ENCODE data around the gene NRAS. TPM values are rescaled to one million over a fixed set of nuclear protein-coding genes. Genes with fewer than 3 reads are reported as not detected.

Gene NRAS
- polyA plus RNA-seq, 1 donor (not counting 4 experiments of a cell fraction or from before 2014, with no cell fraction given) = 49.5 TPM

DNA sequence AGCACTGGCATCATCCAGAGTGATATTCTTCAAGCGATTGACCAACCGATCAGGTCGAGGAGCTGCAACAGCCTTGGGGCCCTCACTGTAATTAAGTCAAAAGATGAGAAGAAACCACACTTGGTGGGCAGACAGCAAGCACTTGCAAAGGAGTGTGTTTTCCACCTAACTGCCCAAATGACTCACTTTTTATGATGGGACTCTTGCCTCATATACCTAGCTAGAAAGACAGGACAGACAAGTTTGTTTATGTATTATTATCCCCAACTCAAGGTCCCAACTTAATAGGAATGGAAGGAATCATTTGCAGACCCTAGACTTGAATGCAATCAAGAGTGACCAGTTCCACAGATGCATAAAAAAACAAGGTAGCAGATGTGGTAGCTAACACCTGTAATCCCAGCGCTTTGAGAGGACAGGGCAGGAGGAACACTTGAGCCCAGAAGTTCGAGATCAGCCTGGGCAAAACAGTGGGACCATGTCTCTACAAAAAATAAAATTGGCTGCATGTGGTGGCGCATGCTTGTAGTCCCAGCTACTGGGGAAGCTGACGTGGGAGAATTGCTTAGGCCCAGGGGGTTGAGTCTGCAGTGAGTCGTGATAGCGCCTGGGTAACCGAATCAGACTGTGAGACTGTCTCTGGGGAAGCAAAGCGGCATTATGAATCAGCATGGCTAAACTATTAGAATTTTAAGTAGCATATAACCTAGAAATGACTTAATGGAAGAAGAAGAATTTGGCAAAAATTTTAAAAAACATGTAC lies 2.3 kb upstream of the NRAS start:
- peaks cover 12 to 20% of the 10 kb centered on the region in 2 experiments for H3K36me3 ChIP-seq (ENCODE audit: control insufficient read depth in 2 of 2, extremely low read depth in 1 of 2, insufficient read depth in 2 of 2, low read length in 2 of 2)
- no peaks in the 10 kb centered on the region for H3K9me1 ChIP-seq (ENCODE audit: control insufficient read depth, extremely low read depth, insufficient read depth, low read length)
- H3K27me3 ChIP-seq (ENCODE audit: control insufficient read depth, extremely low read depth, insufficient read depth, low read length) = no peaks in the 10 kb centered on the region
- H3K4me1 ChIP-seq (ENCODE audit: control insufficient read depth, extremely low read depth, insufficient read depth, low read length) = peaks cover 12% of the 10 kb centered on the region
- FAIRE-seq = no peak
- H4K20me1 ChIP-seq (ENCODE audit: control insufficient read depth, extremely low read depth, insufficient read depth, low read length) = no peaks in the 10 kb centered on the region
- H3K27ac ChIP-seq (ENCODE audit: control insufficient read depth, insufficient read depth, low read length) = peak overlapping the region; percentile 69
- H3K4me3 ChIP-seq (ENCODE audit: control insufficient read depth in 2 of 3, extremely low read depth in 1 of 3, insufficient read depth in 2 of 3, low read depth in 1 of 3, low read length in 3 of 3) = no peak overlapping the region
- no peak overlapping the region for H3K9ac ChIP-seq (ENCODE audit: control insufficient read depth, extremely low read depth, insufficient read depth, low read length)
- no peak overlapping the region for H2AFZ ChIP-seq (ENCODE audit: control insufficient read depth, low read length)
- TF ChIP-seq EZH2 (IDR thresholded peaks at IDR 0.05; ENCODE audit: low read length) (no peak), CTCF (optimal IDR thresholded peaks at IDR 0.05 in 1 of 3, IDR thresholded peaks at IDR 0.05 in 1 of 3, conservative IDR thresholded peaks at IDR 0.05 in 1 of 3; ENCODE audit: extremely low read depth in 1 of 3, insufficient read depth in 2 of 3, low read length in 3 of 3) (no peak)
- dilution Hi-C loops (cut with MboI; ENCODE audit: extremely low pct_ligation_motif_present, low sequenced_read_pairs) = no loop called here
- DNase-seq (ENCODE audit: low read depth, low spot score) = no peak
- H3K9me3 ChIP-seq (ENCODE audit: control insufficient read depth, low read depth, low read length) = no peaks in the 10 kb centered on the region
- H3K79me2 ChIP-seq (ENCODE audit: control insufficient read depth, insufficient read depth, low read length) = peaks cover 24% of the 10 kb centered on the region
- no peak overlapping the region for H3K4me2 ChIP-seq (ENCODE audit: control insufficient read depth, extremely low read depth, insufficient read depth, low read depth, low read length)

DNA sequence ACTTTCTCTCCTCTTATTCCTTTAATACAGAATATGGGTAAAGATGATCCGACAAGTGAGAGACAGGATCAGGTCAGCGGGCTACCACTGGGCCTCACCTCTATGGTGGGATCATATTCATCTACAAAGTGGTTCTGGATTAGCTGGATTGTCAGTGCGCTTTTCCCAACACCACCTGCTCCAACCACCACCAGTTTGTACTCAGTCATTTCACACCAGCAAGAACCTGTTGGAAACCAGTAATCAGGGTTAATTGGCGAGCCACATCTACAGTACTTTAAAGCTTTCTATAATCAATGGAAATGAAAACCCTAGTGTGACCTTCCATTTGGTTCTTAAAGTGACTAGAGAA lies 643 bp downstream of the NRAS start:
- TF ChIP-seq EZH2 (IDR thresholded peaks at IDR 0.05; ENCODE audit: low read length) (no peak), CTCF (optimal IDR thresholded peaks at IDR 0.05 in 1 of 3, IDR thresholded peaks at IDR 0.05 in 1 of 3, conservative IDR thresholded peaks at IDR 0.05 in 1 of 3; ENCODE audit: extremely low read depth in 1 of 3, insufficient read depth in 2 of 3, low read length in 3 of 3) (no peak)
- H3K36me3 ChIP-seq (ENCODE audit: control insufficient read depth in 2 of 2, extremely low read depth in 1 of 2, insufficient read depth in 2 of 2, low read length in 2 of 2) = peaks cover 16 to 24% of the 10 kb centered on the region in 2 experiments

More for the DNA sequence above, 643 bp downstream of the NRAS start:
- Histone ChIP-seq H3K9ac (ENCODE audit: control insufficient read depth, extremely low read depth, insufficient read depth, low read length) (peak overlapping the region; percentile 99), H4K20me1 (ENCODE audit: control insufficient read depth, extremely low read depth, insufficient read depth, low read length) (no peaks in the 10 kb centered on the region), H3K27me3 (ENCODE audit: control insufficient read depth, extremely low read depth, insufficient read depth, low read length) (no peaks in the 10 kb centered on the region), H3K79me2 (ENCODE audit: control insufficient read depth, insufficient read depth, low read length) (peaks cover 39% of the 10 kb centered on the region), H3K27ac (ENCODE audit: control insufficient read depth, insufficient read depth, low read length) (peak overlapping the region; percentile 99), H3K9me1 (ENCODE audit: control insufficient read depth, extremely low read depth, insufficient read depth, low read length) (no peaks in the 10 kb centered on the region), H2AFZ (ENCODE audit: control insufficient read depth, low read length) (peak overlapping the region; percentile 53), H3K9me3 (ENCODE audit: control insufficient read depth, low read depth, low read length) (no peaks in the 10 kb centered on the region), H3K4me1 (ENCODE audit: control insufficient read depth, extremely low read depth, insufficient read depth, low read length) (peaks cover 12% of the 10 kb centered on the region), H3K4me2 (ENCODE audit: control insufficient read depth, extremely low read depth, insufficient read depth, low read depth, low read length) (peak overlapping the region; percentile 97), H3K4me3 (ENCODE audit: control insufficient read depth in 2 of 3, extremely low read depth in 1 of 3, insufficient read depth in 2 of 3, low read depth in 1 of 3, low read length in 3 of 3) (peak overlapping the region; percentile 80 to 96 (median 82))
- FAIRE-seq = no peak
- dilution Hi-C loops (cut with MboI; ENCODE audit: extremely low pct_ligation_motif_present, low sequenced_read_pairs) = no loop called here
- no peak for DNase-seq (ENCODE audit: low read depth, low spot score)
